ENCODE measurements around the gene COLEC12.
A peak's percentile ranks its signal among the peaks of the same experiment; 100 is the strongest.

COLEC12 gene

DNA sequence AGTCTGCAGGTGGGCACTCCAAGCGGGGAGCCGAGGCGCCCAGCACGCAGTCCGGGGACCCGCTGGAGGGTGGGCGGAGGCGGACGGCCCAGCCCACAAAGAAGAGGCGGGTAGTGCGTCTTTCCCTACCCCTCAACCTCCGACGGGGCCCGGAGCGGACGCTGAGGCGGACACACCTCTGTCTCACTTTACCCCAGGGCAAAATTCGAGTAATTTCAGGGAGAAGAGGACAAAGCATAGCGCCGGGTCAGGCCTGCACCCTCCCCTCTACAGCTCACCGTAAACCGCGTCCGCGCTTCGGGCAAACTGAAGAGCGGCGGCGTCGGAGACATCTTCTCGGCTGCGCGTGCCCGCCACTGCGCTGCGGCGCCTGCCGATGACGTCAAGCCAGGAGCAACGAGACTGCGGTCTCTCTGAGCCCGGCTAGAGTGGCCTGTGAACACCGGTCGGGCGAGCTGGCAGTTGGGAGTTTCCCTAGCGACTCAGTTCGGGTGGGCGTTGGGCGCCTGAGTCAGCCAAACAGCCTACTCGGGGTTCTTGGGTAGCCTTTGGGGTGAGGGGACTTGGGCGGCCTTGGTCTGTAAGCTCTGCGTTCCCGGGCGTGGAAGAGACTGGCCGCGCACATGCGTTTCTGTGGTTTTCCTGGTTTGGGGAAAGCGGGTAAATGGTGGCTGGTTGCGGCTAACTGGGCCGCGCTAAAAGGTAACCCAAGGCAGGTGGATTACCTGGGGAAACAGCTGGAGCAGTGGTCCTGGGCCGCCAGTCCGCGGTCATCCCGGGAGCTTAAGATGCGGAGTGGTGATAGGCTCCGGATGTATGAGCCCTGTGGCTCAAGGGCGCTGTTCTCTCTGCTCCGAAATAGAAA lies 232.6 kb downstream of the COLEC12 start, which contains the start of gene THOC1:
Gene THOC1 (minus strand): TSS at position 360 of the 865 bp plus-strand sequence. CDS start 28 bp downstream, at position 332.
- peak; percentile 91 for DNase-seq

DNA sequence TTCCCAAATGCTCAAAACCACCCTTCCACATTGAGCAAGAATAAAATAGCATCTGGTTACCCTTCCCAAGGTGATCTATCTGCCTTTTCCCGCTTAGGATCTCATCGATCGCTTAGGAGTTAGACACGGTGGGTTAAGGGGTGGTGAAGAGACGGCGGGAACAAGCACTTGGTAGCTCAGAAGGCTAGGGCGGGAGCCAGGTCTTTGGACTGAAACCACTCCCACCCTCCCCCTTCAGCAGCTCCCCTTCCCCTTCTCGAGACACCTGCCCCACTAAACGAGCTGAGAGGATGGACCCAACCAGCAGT lies 233.2 kb downstream of the COLEC12 start:
- DNase-seq = no peak

All from T-helper 9 cell (primary cell).